ENCODE measurements around the gene LPO.

LPO gene

DNA sequence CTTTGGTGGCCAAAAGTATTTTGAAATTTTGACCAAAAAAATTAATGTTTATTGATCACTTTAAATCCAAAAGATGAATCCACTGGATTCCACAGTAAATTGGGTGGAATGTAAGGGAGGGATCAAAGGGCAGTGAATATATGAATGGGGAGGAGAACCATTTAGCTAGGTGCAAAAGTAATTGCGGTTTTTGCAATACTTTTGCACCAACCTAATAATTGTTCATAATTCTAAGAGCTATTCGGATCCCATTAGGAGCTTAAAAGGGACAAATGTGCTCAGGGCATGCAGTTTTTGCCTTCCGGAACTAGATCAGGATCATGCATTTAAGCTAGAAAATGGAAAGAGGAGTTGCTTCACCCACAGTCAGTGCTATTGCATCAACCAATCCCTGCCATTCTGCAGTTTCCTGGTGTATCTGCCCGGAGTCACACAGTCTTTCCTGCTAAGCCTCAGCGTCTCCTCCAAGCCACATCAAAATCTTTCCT lies at the start of gene LPO:
Gene LPO, plus strand, starts transcription at position 438 of the 488 bp plus-strand sequence. CDS start 4,396 bp downstream, outside the sequence.
- peak in 1 of 2 donors; percentile 9 for DNase-seq

DNA sequence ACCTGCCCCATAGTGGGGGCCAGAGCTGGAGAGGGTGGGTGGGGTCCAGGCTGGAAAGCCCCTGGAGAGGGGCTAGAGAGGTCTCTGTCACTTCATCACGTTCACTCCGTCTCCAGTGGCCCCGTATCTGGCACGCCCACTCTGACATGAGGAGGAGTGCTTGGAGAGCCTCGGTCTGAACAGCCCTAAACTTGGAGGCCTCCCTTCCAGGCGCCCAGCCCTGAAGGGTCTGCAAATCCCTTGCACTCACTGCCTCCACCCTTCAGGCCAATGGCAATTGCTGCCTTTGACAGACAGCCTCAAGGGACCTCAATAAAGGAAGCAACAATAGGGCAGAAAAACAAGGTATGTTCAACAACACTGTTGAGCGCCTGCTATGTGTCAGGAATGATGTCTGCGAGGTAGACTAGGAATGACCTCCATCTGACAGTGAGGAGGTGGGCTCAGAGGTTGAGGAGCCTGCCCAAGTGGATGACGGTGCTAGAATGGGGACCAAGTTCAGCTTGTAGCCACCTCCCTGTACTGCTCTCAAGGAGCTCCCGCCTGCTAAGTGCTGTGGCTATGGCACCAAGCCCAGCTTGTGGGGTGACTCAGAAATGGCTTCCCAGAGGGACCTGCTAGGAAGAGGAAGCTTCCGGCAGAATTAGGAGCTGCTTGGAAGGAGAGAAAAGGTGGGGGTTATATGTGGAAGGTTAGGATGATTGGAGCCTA lies 48.8 kb upstream of the LPO start:
- DNase-seq = no peak

DNA sequence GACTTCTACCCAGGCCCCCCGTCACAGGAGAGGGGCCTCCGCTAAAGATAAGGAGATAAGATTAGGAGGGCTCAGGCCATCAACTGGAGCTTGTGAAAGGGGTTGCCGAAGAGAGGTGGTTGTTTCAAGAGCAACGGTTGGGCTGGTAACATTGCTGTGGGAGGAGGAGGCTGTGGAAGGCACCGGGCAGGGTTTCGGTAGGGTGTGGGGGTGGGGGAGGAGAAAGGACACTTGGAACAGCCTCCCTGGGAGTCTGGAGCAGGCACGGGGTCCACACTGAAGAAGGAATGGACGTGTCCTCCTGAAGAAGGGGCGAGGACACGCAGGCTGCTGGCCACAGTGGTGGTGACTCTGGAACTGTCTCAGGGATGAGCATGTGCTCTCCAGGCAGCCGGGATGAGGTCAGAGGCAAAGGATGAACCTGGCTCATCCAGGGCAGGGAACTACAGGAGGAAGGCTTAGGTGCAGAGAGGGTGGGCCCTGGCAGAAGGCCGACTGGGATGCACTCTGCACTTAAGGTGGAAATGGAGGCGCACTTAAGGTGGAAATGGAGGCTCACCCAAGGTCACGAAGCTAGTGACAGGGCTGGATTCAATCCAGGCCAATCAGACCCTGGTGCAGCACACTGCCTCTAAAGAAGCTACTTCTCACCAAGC lies 47.0 kb upstream of the LPO start:
- DNase-seq = no peak

DNA sequence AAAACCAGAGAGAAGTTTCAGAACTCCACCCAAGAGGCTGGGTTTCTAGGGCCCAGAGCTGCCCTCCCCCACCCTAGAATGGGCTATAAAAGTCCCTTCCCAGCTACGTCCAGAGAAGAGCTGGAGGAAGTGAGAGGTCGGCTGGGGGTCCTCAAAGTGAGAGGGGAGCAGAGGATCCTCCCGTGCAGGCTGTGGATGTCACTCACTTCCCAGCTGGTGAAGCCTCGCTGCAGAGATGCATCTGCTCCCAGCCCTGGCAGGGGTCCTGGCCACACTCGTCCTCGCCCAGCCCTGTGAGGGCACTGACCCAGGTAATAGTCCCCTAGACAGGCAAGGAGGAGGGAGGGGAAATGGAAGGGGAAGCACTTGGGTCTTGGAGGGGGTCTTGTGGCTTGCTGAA lies 45.8 kb upstream of the LPO start, which contains the start of gene EPX:
Gene EPX, plus strand, starts transcription at position 115 of the 400 bp plus-strand sequence. Its CDS starts 121 bp downstream, at position 236.
- DNase-seq = no peak

GRCh38 chr17:58193641-58194255 lies 44.6 kb upstream of the LPO start:
- DNase-seq = no peak

- no peak for DNase-seq
Measured at GRCh38 chr17:58195518-58196123, 42.8 kb upstream of the LPO start.

DNA sequence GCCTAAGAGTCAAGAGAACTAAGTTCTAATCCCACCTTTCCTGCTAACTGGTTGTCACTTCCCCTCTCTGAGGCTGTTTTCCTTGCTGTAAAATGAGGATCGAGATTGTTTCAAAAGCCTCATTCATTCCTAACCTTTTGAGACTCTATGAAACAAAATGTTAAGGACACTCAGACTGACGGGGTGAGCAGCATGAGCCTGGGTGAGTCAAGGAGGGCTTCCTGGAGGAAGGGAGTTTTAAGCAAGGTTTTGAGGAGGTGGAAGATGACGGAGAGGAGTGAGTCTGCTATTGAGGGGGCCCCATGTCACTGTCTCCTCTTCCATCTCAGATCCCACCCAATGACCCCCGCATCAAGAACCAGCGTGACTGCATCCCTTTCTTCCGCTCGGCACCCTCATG lies 41.8 kb upstream of the LPO start:
- no peak for DNase-seq

- peak; percentile 55 to 83 for DNase-seq
Measured at GRCh38 chr17:58200024-58200633, 38.3 kb upstream of the LPO start.

GRCh38 chr17:58202859-58203258 lies 35.5 kb upstream of the LPO start:
- DNase-seq = no peak

DNA sequence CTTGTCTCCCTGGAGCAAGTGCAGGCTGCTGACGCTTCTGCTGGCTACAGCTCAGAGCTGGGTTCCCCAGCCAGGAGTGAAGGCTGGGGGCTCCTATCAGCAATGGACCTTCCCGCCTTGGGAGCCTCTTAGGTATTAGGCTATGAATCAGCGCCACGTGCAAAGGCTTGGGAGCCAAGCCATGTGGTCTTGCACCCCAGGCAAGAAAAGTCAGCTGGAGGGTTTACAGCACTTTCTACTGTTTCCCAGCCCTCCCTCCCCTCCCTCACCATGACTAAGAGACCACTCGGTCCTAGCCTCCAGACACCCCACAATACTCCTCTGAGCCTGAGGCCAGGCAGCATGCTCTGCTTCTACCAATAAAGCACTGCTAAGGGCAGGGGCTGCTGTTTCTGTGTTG lies 33.6 kb upstream of the LPO start:
- no peak for DNase-seq

GRCh38 chr17:58205936-58206335 lies 32.4 kb upstream of the LPO start:
- no peak for DNase-seq

DNA sequence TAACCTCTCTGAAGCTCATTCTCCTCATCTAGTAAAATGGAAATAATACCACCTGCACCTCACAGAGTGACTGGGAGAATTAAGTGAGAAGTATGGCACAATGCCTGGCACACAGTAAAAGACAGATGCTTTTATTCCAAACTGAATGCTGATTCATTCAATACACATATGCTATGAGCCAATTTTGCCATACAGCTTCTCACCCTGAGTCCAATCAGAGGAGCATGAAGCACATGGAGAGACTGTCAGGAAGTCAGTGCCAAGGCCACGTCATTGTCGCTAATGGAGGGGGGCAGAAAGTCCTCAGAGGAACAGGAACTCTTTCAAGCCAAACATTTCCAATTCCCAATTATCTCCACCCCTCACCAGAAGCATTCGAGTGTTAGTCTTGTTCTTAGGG lies 30.9 kb upstream of the LPO start:
- no peak for DNase-seq

DNA sequence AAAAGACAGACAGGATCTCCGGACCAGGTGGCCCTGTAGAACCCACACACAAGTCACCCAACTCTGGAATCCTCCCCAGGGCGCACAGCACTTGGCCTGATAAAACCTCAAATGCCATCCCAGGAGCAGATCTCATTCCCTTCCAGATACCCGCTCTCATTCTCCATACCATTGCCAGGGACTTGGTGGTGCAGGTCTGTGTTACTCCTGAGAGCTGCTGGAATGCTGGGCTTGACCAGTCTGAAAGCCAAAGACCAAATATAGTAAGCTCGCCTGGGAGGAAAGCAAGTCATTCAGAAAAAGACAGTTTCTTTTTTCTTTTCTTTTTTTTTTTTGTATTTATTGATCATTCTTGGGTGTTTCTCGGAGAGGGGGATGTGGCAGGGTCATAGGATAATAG lies 30.0 kb upstream of the LPO start:
- no peak for DNase-seq

GRCh38 chr17:58210922-58211321 lies 27.5 kb upstream of the LPO start:
- peak in 1 of 2 donors; percentile 10 for DNase-seq

- DNase-seq = no peak
Measured at GRCh38 chr17:58215685-58216084, 22.7 kb upstream of the LPO start.

DNA sequence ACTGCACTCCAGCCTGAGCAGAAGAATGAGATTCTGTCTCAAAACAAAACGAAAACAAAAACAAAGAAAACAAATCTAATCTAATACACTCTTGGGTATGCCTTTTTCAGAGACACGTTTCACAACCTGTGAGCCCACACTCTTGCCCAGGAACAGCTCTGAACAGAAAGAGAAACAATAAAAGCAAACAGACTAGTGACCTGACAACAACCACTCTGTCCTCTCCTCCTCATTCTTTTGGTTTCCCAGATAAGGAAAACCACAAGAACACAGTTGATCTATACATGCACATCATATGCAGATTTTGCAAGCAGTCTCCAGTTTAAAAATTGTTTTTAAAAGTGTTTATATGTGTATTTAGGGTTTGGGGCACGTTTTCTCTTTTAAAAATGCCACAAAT lies 20.6 kb upstream of the LPO start:
- DNase-seq = no peak

DNA sequence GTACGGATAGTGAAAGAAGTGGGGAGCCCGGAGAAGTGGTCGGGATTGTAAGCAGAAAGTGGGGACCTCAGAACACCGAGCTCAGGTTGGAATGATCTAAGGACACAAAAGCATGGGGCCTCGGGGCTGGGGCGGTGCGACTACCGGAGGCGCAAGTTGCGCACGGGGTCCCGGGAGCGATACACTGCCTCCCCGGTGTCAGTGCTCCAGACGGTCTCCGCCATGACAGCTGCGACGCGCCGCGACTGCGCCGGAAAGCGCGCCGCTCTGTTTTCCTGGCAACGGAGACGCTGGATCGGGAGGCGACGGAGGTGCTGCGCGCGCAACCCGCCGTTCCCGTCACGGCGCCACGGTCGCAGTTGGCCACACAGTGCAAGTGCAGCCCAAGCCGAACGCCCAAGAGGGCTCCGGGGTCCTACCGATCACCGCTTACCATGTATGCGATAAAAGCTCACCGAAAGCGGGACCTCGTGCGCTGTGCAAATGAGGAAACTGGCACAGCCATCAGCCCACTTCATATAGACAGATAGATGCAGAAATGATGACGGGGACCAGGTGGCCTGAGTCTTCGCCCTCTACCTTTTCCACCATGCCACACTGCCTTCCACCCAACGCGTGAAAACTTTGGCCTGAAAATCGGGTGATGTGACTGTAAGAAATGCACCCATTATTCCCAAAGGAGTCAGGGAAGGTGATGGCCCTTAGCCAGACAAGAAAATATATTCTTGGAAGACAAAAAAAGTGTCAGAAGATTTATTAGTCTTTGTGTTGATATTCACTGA lies 19.2 kb upstream of the LPO start, which contains the start of gene MKS1:
Gene MKS1, minus strand, starts transcription at position 249 of the 782 bp plus-strand sequence. Its CDS starts 25 bp downstream, at position 224.
- peak; percentile 89 to 97 for DNase-seq

DNA sequence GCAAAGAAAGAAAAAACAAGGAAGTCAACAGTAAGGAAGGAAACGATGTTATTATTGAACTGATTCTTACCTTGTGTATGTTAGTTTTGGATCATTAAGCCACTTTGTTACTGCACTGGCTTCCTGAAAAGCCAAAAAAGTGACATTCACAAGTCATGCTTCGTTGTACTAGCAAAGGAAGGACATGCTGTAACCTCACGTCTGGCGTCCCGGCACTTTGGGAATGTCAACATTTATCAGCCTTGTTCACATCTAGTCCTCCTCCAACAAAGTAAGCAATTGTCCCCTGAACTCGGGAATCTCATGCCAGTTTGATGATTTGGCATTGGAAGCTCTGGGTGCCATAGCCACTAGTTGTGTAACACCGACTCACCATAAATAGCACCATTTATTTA lies 18.6 kb upstream of the LPO start:
- no peak for DNase-seq

GRCh38 chr17:58224315-58224714 lies 14.1 kb upstream of the LPO start:
- peak; percentile 46 to 49 for DNase-seq

GRCh38 chr17:58227733-58228132 lies 10.7 kb upstream of the LPO start:
- DNase-seq = no peak

- DNase-seq = no peak
Measured at GRCh38 chr17:58228679-58229078, 9.7 kb upstream of the LPO start.

DNA sequence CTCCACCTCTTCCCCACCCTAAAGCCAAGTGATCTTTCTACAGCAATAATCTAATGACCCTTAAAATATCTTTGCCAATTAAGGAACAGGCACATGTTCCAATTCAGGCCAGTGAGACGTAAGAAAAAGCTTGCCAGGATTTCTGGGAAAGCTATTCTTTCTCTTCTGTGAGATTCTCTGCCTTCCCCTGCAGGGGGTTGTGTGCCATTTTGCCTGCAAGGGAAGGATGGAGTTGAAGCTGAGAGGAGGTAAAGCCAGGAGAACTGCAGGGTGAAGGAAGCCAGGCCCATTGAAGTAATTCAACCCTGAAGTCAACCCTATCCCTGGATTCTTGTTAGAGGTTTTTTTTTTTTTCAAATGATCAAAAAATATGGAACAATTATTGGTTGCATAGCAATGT lies 9.0 kb upstream of the LPO start:
- DNase-seq = no peak
